Measurements from ENCODE around the gene HIPK2.

The HIPK2 gene

DNA sequence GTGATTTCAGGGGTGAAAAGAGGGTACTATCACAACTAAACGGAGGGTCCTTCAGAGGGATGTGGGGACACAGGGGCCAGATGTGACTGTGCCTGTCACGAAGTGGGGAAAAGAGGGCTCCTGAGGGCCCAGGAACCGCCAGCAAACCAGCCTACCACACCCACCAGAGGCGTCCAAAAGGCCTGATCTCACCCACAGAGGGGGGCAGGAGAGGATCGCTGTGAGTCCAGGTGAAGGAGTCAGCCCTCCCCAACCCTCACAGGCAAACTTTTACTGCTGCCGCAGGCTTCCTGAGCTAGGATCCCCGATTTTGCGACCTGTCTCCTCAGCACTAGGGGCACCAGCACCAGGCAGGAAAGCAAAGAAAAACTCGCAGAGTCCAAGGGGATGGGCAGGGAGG is 64.7 kb downstream of the HIPK2 start:
- no peak for DNase-seq

DNA sequence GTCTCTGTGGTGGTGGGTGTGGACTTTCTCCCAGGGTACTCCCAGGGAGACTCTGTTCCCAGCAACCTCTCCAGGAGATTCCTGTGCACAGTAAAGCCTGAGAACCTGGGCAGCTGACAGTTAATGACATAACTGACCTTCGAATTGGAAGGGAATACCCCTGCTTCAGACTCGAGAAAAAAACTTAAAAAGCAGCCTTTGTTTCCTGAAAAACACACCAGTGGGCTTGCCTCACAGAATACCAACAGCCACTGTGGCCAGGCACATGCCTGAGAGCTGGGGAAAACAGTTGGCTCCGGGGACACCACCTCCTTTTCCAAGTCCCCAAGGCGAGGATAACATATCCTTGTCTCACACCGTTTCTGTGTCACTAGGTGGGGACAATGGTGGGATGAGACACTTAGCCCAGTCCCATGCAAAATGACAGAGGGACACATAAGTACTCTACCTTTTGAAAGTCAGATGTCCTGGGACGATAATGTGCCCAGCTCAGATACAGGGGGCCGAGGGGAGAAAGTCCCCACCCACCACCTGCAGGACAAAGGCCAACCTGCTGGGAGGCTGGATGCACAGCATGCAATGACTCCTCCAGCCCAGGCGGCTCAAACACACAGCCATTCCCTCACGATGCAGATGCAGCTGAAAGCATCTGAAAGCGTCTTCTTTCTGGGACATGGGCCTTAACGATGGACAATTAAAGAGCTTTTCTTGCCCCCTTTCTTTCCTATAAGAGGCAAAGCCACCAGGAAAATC is 65.6 kb downstream of the HIPK2 start:
- DNase-seq: no peak

- no peak for DNase-seq
Measured at GRCh38 chr7:139710036-139710435, 67.8 kb downstream of the HIPK2 start.

- DNase-seq: no peak
Measured at GRCh38 chr7:139709485-139709884, 68.3 kb downstream of the HIPK2 start.

DNA sequence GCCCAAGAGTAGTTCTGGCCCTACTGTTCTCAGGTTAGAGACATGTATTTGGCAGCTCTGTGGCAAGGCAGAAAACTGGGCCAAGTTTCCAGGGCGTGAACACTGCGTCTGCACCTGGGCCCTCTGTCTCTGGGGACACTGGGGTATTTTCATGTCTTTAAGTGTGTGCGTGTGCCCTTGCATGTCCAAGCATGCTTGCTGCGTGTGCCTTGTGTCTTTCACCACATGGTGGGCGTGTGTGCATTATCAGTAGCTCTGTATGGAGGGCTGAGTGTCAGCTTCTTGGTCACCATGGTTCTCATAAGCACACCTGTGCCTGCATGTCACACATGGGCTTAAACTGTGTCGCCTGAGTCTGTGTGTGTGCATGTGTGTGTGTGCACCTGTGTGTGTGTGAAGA is 69.3 kb downstream of the HIPK2 start:
- DNase-seq: no peak

- no peak for DNase-seq
Measured at GRCh38 chr7:139706837-139707236, 71.0 kb downstream of the HIPK2 start.

DNA sequence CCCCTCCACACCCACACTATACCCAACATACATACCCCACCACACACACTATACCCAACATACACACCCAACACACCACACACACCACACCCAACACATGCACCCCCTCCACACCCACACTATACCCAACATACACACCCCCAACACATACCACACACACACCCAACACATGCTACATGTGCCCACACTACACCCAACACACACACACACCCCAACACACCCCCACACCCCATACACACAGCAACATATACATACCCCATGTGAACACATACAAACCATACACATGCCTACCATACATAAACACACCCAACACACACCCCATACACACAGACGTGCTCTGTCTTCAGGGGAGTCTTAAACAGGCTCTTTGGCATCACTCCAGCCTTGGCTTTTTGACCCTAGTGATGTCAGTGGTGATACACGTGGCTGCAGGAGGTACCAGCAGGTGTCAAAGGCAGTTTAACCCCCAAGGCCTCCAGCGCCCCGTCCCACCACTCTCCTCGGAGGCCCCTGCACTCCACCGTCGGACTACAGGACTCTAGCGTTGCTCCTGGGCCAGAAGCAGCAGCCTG is 73.4 kb downstream of the HIPK2 start:
- DNase-seq: no peak

GRCh38 chr7:139703487-139704307 is 74.1 kb downstream of the HIPK2 start:
- no peak for DNase-seq

DNA sequence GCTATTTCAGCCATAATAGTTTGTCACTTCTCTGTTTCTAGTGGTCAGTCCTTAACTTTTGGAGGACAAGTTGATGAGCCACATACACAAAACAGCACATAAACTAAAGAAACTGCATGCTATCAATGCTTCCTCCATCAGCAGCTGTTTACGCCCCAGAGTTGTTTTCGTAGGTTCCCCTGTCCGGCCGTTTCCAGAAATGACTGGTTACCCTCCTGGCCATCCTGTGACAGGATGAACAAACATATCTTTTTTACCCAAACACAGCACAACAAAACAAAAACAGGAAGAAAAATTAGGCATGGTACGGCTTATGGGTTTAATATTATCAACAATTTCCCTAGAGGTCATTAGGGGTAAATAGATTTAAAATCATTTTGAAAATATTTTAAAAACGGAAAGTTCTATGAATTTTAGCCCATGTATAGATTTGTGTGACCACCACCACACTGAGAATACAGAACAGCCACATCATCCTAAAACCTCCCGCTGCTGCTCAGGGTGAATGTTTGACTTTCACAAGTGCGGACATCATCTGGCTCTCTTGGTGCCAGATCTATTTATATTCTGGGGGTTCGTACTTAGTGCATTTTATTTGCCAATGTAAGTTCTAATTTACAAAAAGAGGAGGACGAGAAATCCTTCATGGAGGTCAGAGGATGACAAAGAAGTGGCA is 74.8 kb downstream of the HIPK2 start:
- no peak for DNase-seq

- peak; percentile 26 for DNase-seq
Measured at GRCh38 chr7:139702313-139702731, 75.5 kb downstream of the HIPK2 start.

GRCh38 chr7:139701908-139702307 is 75.9 kb downstream of the HIPK2 start:
- no peak for DNase-seq

DNA sequence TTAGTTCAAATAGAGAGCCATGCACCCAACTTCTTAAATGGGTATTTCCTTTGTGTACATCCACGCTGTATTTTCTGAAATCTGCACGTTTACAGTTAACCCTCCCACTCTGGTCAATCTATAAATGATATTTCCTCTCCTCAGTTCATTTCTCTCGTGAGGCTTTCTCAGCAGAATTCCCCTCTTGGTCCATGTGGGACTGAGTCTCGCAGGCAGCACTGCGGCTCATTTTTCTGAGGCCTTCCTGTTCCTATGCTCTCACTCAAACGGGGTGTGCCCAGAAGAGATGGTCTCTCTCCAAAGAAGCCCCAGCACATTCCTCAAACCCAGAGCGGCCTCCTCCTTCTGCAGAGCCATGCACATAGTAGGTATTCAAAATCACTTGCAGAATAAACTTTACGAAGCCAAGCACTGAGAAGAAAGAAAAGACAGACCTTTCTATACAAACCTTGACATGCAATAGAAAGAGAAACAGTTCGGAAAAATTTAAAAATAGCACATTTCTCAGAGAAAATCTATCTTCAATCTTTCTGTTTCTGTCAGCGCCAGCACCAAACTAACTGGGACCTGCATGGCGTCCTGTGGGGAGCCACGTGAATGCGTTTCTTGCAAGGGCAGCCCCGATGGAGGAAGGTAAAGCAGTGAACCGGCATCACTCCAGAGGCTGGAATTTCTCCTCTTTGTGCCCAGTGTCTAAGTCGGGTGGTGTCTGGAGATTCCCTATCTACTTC is 77.1 kb downstream of the HIPK2 start:
- no peak for DNase-seq

DNA sequence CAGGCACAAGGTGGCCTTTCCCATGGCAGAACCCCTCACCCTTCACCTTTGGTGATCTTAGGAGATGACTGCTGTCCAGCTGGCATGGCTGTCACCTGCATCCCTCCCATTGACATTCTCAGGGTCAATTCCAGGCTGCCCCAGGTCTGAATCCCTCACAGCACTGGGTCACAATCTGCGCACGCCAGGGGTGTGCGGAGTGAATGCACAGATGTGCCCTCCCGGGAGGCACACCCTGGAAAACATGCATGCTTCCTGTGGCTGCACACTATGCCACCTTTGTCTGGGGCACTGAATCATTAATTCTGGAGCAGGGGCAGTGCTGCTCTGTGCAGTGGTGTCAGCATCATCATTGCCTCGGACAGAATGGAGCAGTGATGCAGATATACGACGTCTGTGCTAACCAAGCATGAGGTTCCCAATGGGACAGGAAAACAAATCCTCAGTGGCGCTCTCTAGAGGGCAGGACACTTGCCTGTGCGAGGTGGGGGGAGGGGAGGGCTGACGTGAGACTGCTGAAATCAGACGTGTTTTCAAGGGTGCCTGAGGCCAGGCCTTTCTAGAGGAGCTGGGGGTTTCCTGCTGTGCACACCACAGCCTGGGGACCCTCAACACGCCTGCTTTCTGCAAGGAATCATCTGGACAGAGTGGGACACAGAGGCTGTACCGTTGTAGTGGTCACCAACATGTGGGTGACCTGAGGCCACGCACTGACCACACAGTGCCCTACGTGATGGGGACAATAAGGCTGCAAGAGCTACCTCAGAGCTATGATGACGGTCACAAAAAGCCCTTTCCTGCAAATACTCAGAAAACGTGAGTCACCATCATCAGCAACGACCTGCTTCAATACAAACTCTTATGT is 77.9 kb downstream of the HIPK2 start:
- DNase-seq: no peak

DNA sequence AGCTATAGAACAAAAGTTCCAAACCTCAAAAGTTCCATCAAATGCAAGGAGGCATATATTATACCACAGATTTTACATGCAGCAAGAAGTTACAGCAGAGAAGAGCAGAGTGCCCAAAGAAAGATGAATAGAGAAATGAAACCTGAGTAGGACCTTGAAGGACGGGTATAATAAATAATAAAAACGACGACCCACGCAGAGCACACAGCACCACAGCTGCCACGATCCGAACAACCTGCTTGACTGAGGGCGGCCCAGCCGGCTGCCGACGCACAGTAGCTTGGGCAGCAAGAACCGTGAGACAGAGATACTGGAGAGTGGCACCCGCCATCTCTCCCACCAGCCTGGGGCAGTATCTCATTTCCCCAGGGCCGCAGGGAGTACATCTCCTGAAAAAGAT is 79.0 kb downstream of the HIPK2 start:
- no peak for DNase-seq

DNA sequence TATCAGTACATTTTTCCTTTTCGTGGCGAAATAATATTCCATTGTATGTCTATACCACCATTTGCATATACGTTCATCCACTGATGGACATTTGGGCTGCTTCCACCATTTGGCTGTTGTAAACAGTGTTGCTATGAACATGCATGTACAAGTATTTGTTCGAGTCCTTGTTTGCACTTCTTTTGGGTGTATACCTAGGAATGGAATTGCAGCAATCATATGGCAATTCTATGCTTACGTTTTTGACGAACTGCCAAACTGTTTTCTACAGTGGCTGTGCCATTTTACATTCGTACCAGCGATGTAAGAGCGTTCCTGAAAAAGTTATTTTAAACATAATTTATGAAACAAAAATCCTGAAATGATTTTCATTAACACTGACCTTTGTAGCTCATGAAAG is 79.5 kb downstream of the HIPK2 start:
- DNase-seq: no peak

DNA sequence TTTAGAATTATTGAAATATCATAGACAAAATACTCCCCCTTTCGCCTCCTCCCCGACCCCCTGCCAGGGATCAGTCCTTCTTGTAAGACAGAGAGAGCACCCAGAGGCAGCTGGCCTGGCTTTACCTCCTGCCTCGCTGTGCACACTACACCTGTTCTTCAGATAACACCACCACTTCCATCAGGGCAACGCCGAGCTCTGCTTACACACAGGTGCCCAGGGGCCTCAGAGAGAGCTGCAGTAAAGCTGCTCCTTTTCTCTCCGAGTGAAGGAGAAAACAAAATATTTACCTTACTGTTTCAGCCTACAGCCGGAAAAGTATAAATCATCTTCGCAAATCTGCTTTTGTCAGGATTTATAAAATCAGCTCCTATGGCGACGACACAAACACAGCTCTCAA is 80.7 kb downstream of the HIPK2 start:
- no peak for DNase-seq

DNA sequence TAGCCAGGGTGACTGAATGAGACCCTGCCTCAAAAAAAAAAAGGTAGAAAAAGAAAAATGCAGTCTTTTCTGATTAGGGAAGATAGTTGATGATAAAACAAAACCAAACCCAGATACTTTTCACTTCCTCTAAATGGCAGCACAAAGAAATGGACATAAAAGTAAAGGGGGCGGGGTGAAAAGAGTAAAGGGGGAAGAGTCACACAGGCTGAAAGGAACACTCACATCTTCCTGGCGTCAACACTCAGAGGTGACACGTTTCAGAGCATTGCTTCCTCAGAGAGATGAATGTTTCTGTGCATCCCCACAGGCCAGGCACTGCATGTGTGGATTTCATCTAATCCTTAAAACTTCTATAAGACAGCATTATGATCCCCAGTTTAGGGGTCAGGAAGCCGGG is 81.2 kb downstream of the HIPK2 start:
- DNase-seq: no peak

GRCh38 chr7:139695588-139695987 is 82.2 kb downstream of the HIPK2 start:
- no peak for DNase-seq

GRCh38 chr7:139695051-139695450 is 82.7 kb downstream of the HIPK2 start:
- DNase-seq: no peak

GRCh38 chr7:139694389-139694676 is 83.5 kb downstream of the HIPK2 start:
- DNase-seq: no peak

DNA sequence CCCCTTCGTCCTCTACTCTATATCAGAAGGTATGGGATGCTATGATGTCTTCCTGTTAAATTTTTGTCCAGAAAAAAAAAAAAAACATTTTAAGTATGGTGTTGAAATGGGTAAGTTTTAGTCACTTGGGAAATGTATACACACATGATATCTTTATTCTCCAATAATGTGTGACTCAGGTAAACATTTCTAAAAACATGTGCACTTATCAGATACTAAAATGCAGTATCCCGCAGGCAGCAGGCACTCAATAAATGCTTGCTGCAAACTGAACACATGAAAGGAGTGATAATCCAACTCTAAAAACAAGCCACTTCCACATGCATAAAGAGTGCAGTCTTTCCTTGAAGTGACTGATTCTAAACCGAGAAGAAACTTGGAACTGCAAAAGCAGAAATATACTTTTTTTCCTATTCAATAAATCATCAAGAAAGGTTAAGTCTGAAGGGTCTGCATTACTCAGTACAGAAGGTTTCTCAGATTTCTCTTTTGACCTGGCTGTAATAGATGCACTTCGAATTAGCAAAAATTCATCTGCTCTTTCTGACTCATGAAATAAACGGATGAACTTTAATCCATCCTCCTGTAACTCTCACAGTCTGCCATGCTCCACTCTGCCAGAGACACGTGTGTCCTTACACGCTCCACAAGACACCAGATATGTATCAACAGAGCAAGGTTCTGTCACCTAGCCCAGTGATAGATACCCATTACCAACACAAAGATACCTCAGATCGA is 84.0 kb downstream of the HIPK2 start:
- DNase-seq: no peak
